Measurements from ENCODE around the gene GET4. TPM values are rescaled to one million over a fixed set of nuclear protein-coding genes. Genes with fewer than 3 reads are reported as not detected.
A peak's percentile ranks its signal among the peaks of the same experiment; 100 is the strongest.

The GET4 gene
- total RNA-seq, 1 experiment from 2014 or later = 16.2 TPM

DNA sequence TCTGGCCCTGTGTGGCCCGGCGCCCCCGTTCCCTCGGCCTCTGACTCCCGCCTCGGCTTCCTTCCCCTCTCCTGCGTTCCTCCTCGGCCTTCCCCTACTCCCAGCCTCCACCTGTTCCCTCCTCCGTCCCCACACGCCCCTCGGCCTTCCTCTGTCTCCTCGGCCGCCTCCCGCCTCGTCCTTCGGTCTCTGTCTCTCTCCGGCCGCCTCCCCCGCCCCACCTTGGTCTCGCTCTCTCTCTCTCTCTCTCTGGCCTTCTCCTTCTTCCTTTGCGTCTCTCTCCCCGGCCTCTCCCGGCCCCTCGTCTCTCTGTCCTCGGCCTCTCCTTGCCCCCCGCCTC lies 588 bp downstream of the GET4 start:
- Histone ChIP-seq H3K27me3 (ENCODE audit: low read length) (no peaks in the 10 kb centered on the region), H3K4me1 (ENCODE audit: low read length) (peaks cover 16% of the 10 kb centered on the region), H3K4me3 (ENCODE audit: low read length) (peak overlapping the region; percentile 92), H3K9me2 (replicated peaks; ENCODE audit: insufficient read depth, low read length) (no peaks in the 10 kb centered on the region), H3K4me2 (ENCODE audit: low read depth, low read length, poor library complexity, severe bottlenecking) (peak overlapping the region; percentile 92), H3K79me2 (ENCODE audit: low read length) (peaks cover 51% of the 10 kb centered on the region), H3K9me3 (ENCODE audit: low read length) (no peaks in the 10 kb centered on the region), H3K27ac (ENCODE audit: low read length) (no peak overlapping the region), H4K20me1 (ENCODE audit: insufficient read depth, low read depth, low read length) (peaks cover 28% of the 10 kb centered on the region; the same call in 1 of the 2 replicates), H2AFZ (ENCODE audit: low read length) (no peak overlapping the region), H3K36me3 (ENCODE audit: insufficient read depth, low read length) (peaks cover 19% of the 10 kb centered on the region; the same call in 1 of the 2 replicates), H3K9ac (ENCODE audit: low read length) (peak overlapping the region; percentile 92)
- DNase-seq = no peak

DNA sequence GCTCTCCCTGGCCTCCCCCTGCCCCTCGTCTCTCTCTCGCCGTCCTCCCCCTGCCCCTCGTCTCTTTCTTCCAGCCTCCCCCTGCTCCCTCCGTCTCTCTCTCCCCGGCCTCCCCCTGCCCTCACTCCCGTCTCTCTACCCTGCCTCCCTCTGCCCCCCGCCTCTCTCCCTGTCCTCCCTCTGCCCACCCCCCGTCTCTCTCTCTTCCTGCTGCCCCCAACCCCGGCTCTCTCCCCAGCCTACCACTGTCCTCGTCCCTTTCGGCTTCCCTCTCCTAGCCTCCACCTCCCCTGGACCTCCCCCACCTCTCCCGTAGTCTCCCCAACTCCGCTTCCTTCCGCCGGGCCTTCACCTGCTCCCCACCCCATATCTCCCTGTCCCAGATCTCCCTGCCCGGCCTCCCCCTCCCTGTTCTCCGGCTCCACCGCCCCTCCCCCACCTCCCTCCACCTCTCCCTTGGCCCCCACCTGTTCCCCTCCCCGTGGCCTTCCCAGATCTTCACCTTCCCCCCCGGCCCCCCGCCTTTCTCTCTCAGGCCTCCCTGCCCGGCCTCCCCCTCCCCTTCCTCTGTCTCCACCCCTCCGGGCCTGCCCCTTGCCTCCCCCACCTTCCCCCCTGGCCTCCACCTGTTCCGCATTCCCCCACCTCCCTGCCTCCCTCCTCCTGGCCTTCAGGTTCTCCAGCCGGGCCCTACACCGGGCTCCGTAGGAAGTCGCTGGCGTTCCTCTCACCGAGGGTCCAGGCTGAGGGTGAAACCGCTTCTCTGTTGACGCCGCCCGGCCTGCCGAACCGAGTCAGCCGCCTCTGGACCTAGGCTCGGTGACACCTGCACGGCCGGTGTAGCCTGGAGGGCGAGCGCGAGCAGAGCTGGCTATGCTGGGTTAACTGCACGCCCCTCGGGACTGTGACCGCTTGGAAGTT lies 1.2 kb downstream of the GET4 start:
- Histone ChIP-seq H3K9ac (ENCODE audit: low read length) (peak overlapping the region; percentile 92), H3K9me2 (replicated peaks; ENCODE audit: insufficient read depth, low read length) (no peaks in the 10 kb centered on the region), H3K4me3 (ENCODE audit: low read length) (peak overlapping the region; percentile 92), H3K4me1 (ENCODE audit: low read length) (peaks cover 16% of the 10 kb centered on the region), H3K4me2 (ENCODE audit: low read depth, low read length, poor library complexity, severe bottlenecking) (peak overlapping the region; percentile 92), H3K27me3 (ENCODE audit: low read length) (no peaks in the 10 kb centered on the region), H3K9me3 (ENCODE audit: low read length) (no peaks in the 10 kb centered on the region), H2AFZ (ENCODE audit: low read length) (no peak overlapping the region), H3K36me3 (ENCODE audit: insufficient read depth, low read length) (peaks cover 19% of the 10 kb centered on the region; the same call in 1 of the 2 replicates), H3K27ac (ENCODE audit: low read length) (no peak overlapping the region), H3K79me2 (ENCODE audit: low read length) (peaks cover 57% of the 10 kb centered on the region), H4K20me1 (ENCODE audit: insufficient read depth, low read depth, low read length) (peaks cover 32% of the 10 kb centered on the region; the same call in 1 of the 2 replicates)
- no peak for DNase-seq

DNA sequence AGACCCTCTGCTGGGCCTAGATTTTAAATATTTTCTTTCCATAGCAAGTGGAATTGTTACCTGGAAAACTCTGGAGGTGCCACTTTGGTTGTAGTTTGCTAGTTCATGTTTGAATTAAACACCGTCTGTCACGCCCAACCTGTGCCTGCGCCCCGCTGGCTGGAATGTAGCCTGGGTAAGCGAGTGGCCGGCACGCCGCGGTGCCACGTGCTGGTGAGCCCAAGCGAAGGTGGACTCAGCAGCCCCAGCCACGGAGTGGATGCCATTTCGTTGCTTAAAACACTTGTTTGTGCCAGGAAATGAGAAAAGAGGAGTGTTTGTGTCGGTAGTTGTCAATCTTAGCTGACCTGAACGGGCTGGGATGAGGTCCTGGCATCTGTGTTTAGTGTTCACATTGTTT lies 2.7 kb downstream of the GET4 start:
- Histone ChIP-seq H2AFZ (ENCODE audit: low read length) (no peak overlapping the region), H3K4me2 (ENCODE audit: low read depth, low read length, poor library complexity, severe bottlenecking) (no peak overlapping the region), H3K36me3 (ENCODE audit: insufficient read depth, low read length) (peaks cover 10% of the 10 kb centered on the region; the same call in 1 of the 2 replicates), H3K9ac (ENCODE audit: low read length) (no peak overlapping the region), H3K9me3 (ENCODE audit: low read length) (no peaks in the 10 kb centered on the region), H3K79me2 (ENCODE audit: low read length) (peaks cover 72% of the 10 kb centered on the region), H4K20me1 (ENCODE audit: insufficient read depth, low read depth, low read length) (peaks cover 32% of the 10 kb centered on the region; the same call in 1 of the 2 replicates), H3K27ac (ENCODE audit: low read length) (no peak overlapping the region), H3K9me2 (replicated peaks; ENCODE audit: insufficient read depth, low read length) (no peaks in the 10 kb centered on the region), H3K4me1 (ENCODE audit: low read length) (peaks cover 8% of the 10 kb centered on the region), H3K4me3 (ENCODE audit: low read length) (no peak overlapping the region), H3K27me3 (ENCODE audit: low read length) (no peaks in the 10 kb centered on the region)
- DNase-seq = no peak

DNA sequence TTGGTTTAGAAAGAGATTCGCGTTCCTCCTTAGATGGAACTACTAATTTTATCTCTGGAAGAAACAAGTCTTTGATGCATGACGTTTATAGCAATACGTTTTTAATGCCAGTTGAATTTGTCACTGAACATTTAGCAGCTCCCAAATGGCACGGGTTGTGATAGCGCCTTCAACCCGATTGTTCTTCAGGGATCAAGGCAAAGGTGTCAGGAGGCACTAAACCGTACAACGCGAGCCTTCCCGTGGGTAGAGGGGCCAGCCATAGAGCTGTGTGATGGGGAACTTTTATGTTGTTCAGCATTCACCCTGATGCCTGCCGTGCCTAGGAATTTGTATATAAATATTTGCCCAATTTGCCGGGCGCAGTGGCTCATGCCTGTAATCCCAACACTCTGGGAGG lies 3.4 kb downstream of the GET4 start:
- Histone ChIP-seq H3K36me3 (ENCODE audit: insufficient read depth, low read length) (peaks cover 9% of the 10 kb centered on the region; the same call in 1 of the 2 replicates), H2AFZ (ENCODE audit: low read length) (no peak overlapping the region), H3K9me2 (replicated peaks; ENCODE audit: insufficient read depth, low read length) (no peaks in the 10 kb centered on the region), H3K9ac (ENCODE audit: low read length) (no peak overlapping the region), H3K27me3 (ENCODE audit: low read length) (no peaks in the 10 kb centered on the region), H3K4me2 (ENCODE audit: low read depth, low read length, poor library complexity, severe bottlenecking) (no peak overlapping the region), H3K4me1 (ENCODE audit: low read length) (peaks cover 8% of the 10 kb centered on the region), H4K20me1 (ENCODE audit: insufficient read depth, low read depth, low read length) (peaks cover 32% of the 10 kb centered on the region; the same call in 1 of the 2 replicates), H3K27ac (ENCODE audit: low read length) (no peak overlapping the region), H3K79me2 (ENCODE audit: low read length) (peaks cover 78% of the 10 kb centered on the region), H3K9me3 (ENCODE audit: low read length) (no peaks in the 10 kb centered on the region), H3K4me3 (ENCODE audit: low read length) (no peak overlapping the region)
- DNase-seq = no peak

DNA sequence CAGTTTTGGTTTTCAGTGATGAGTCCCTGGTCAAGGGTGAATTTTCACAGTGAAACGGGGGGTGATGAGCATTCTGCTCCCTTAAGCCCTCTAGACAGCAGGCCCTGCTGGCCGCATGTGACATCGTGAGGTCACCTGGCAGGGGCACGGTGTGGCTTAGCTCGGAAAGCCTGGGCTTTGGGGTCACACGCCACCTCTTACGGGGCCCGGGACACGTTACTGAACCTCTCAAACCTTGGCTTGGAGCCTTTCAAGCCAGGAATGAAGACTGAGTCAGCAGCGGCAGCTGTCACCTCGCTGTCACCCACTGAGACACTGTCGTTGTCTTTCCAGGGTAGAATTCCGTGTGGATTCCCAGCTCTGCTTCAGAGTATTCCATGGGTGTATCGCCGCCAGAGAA lies 4.1 kb downstream of the GET4 start:
- no peak overlapping the region for H3K27ac ChIP-seq (ENCODE audit: low read length)
- no peaks in the 10 kb centered on the region for H3K9me3 ChIP-seq (ENCODE audit: low read length)
- H4K20me1 ChIP-seq (ENCODE audit: insufficient read depth, low read depth, low read length) = peaks cover 32% of the 10 kb centered on the region; the same call in 1 of the 2 replicates
- no peak overlapping the region for H3K4me3 ChIP-seq (ENCODE audit: low read length)
- no peak overlapping the region for H3K9ac ChIP-seq (ENCODE audit: low read length)
- H2AFZ ChIP-seq (ENCODE audit: low read length) = no peak overlapping the region
- H3K27me3 ChIP-seq (ENCODE audit: low read length) = no peaks in the 10 kb centered on the region
- H3K4me1 ChIP-seq (ENCODE audit: low read length) = peaks cover 8% of the 10 kb centered on the region
- no peaks in the 10 kb centered on the region for H3K9me2 ChIP-seq (replicated peaks; ENCODE audit: insufficient read depth, low read length)
- H3K4me2 ChIP-seq (ENCODE audit: low read depth, low read length, poor library complexity, severe bottlenecking) = no peak overlapping the region
- H3K79me2 ChIP-seq (ENCODE audit: low read length) = peaks cover 86% of the 10 kb centered on the region
- peaks cover 2% of the 10 kb centered on the region; the same call in 1 of the 2 replicates for H3K36me3 ChIP-seq (ENCODE audit: insufficient read depth, low read length)
- DNase-seq = no peak

DNA sequence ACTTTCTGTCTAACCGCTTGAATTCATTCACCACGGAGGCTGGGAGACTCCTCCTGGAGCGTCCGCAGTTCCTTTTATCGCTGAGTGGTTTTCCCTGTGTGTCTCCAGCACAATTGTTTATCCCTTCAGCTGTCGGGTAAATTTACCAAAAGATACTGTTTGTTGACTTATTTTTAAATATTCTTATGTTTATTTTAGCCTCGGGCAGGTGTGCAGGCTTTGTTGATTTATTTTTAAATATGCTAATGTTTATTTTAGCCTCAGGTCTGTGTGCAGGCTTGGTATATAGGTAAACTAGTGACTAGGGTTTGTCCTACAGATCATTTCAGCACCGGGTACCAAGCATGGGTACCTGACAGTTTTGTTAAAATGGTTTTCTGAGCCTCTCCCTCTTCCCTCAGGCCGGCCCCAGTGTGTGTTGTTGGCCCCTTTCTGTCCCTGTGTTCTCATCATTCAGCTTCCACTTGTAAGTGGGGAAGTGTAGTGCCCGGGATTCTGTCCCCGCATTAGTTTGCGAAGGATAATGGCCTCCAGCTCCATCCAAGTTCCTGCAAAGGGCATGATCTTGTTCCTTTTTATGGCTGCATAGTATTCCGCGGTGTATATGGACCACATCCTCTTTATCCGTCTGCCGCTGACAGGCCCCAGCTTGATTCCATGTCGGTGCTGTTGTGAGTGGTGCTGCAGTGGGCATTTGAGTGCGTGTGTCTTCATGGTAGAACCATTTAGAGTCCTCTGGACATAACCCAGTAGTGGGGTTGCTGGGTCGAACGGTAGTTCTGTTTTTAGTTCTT lies 5.3 kb downstream of the GET4 start:
- H3K27ac ChIP-seq (ENCODE audit: low read length) = no peak overlapping the region
- H2AFZ ChIP-seq (ENCODE audit: low read length) = no peak overlapping the region
- H3K9me2 ChIP-seq (replicated peaks; ENCODE audit: insufficient read depth, low read length) = no peaks in the 10 kb centered on the region
- H3K79me2 ChIP-seq (ENCODE audit: low read length) = peaks cover 95% of the 10 kb centered on the region
- no peak for DNase-seq
- no peak overlapping the region for H3K4me3 ChIP-seq (ENCODE audit: low read length)
- no peaks in the 10 kb centered on the region for H3K9me3 ChIP-seq (ENCODE audit: low read length)
- H3K4me2 ChIP-seq (ENCODE audit: low read depth, low read length, poor library complexity, severe bottlenecking) = no peak overlapping the region
- H3K9ac ChIP-seq (ENCODE audit: low read length) = no peak overlapping the region
- peaks cover 36% of the 10 kb centered on the region; the same call in 1 of the 2 replicates for H4K20me1 ChIP-seq (ENCODE audit: insufficient read depth, low read depth, low read length)
- H3K36me3 ChIP-seq (ENCODE audit: insufficient read depth, low read length) = peaks cover 2% of the 10 kb centered on the region; the same call in 1 of the 2 replicates
- no peaks in the 10 kb centered on the region for H3K27me3 ChIP-seq (ENCODE audit: low read length)
- peaks cover 8% of the 10 kb centered on the region for H3K4me1 ChIP-seq (ENCODE audit: low read length)

DNA sequence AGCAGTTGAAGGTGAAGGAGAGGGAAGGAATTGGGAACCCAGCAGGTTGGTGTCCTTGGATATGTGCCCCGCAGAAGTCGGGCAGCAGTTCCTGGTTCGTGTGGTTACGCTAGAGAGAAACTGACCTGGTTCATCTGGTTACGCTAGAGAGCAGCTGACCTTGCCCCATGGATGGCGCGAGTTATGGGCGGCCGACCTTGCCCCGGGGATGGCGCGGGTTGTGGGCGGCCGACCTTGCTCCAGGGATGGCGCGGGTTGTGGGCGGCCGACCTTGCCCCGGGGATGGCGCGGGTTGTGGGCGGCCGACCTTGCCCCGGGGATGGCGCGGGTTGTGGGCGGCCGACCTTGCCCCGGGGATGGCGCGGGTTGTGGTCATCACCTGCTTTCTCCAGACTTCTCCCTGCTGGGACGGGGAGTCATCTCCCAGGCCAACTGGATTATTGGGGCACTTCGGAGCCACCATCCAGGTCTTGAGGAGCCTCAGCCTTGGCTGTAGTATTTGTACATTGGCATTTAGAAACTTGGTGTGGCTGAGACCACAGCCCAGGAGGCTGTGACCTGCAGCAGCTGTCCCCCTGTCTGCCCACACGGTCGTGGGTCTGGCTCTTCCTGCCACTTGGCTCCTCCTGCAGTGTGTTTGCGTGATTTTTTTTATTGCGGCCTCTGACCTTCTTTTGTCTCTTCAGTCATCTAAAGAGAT lies 6.1 kb downstream of the GET4 start:
- Histone ChIP-seq H3K27me3 (ENCODE audit: low read length) (no peaks in the 10 kb centered on the region), H3K9me2 (replicated peaks; ENCODE audit: insufficient read depth, low read length) (no peaks in the 10 kb centered on the region), H3K79me2 (ENCODE audit: low read length) (peaks cover 88% of the 10 kb centered on the region), H3K9ac (ENCODE audit: low read length) (no peak overlapping the region), H3K4me1 (ENCODE audit: low read length) (peaks cover 8% of the 10 kb centered on the region), H3K36me3 (ENCODE audit: insufficient read depth, low read length) (peaks cover 2% of the 10 kb centered on the region; the same call in 1 of the 2 replicates), H3K9me3 (ENCODE audit: low read length) (no peaks in the 10 kb centered on the region), H2AFZ (ENCODE audit: low read length) (no peak overlapping the region), H3K4me2 (ENCODE audit: low read depth, low read length, poor library complexity, severe bottlenecking) (no peak overlapping the region), H4K20me1 (ENCODE audit: insufficient read depth, low read depth, low read length) (peaks cover 38% of the 10 kb centered on the region; the same call in 1 of the 2 replicates), H3K27ac (ENCODE audit: low read length) (no peak overlapping the region), H3K4me3 (ENCODE audit: low read length) (no peak overlapping the region)
- DNase-seq = no peak

Data from Karpas-422 (cell line).